Thyroid gland (tissue), 4 donors: ENCODE data around the gene UGT1A5.

Experiments
- CTCF ChIP-seq, 6 experiments: fragments of 200-600 bp in 3 of 6; fragments of 450-650 bp in 3 of 6; sonication (generic) in 3 of 6; IDR thresholded peaks; one replicate each; pipeline ENCODE4 v1.5.1; 2016 to 2019; ENCODE audit warnings: antibody characterized with exemption in 6 of 6, mild to moderate bottlenecking in 2 of 6, inconsistent platforms in 1 of 6, moderate library complexity in 1 of 6
- POLR2A ChIP-seq, 2 donors: fragments of 450-650 bp; IDR thresholded peaks; one replicate each; pipeline ENCODE4 v1.6.1; 2017; ENCODE audit warnings: antibody characterized with exemption in 2 of 2, mild to moderate bottlenecking in 2 of 2, moderate library complexity in 1 of 2

GRCh38 chr2:233817995-233818638 is 105.4 kb downstream of the UGT1A5 start:
- no peak for TF ChIP-seq CTCF (IDR thresholded peaks at IDR 0.05)
- TF ChIP-seq POLR2A (IDR thresholded peaks at IDR 0.05): no peak
